HG03439 (cell line): ENCODE results near the gene NFIA.
"Not testable (repeated sequence)": the region's sequence is repeated elsewhere in the genome, so short reads cannot be mapped to it uniquely, and the experiment has no call there.

ENCODE experiments used
- ATAC-seq: cut with Tn5 transposase; IDR thresholded peaks from one replicate; pipeline ENCODE4 v1.9.1; 2021; ENCODE audit warnings: mild to moderate bottlenecking, moderate library complexity; ENCODE audit not compliant: unreplicated experiment

Gene NFIA

GRCh38 chr1:61058483-61059245 lies 23.7 kb upstream of the NFIA start:
- no peak for ATAC-seq

DNA sequence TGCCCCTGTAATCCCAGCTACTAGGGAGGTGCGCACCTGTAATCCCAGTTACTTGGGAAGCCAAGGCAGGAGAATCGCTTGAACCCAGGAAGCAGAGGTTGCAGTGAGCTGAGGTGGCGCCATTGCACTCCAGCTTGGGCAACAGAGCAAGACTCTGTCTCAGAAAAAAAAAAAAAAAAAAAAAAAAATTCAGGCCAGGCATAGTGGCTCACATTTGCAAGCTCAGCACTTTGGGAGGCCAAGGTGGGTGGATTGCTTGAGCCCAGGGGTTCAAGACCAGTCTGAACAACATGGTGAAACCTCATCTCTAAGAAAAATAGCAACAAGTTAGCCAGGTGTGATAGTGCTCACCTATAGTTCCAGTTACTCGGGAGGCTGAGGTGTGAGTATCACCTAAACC lies 20.8 kb upstream of the NFIA start:
- ATAC-seq = not testable (repeated sequence)

DNA sequence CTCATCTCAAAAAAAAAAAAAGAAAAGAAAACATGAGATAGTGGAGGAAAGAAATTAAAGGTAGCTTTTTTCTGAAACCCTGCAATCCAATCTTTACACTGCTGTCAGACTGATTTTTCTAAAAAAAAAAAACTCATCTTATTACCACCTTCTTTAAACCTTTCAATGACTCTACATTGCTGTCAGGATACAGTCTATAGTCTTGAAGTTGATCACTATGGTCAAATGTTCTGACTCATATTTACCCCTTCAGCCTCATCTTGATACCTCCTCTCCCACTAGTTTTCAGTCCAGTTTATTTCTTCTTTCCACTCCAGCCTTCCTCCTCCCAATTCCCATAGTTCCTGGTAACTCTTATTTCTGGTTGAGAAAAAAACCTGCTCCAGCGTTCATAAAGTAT lies 17.7 kb upstream of the NFIA start:
- ATAC-seq = no peak

DNA sequence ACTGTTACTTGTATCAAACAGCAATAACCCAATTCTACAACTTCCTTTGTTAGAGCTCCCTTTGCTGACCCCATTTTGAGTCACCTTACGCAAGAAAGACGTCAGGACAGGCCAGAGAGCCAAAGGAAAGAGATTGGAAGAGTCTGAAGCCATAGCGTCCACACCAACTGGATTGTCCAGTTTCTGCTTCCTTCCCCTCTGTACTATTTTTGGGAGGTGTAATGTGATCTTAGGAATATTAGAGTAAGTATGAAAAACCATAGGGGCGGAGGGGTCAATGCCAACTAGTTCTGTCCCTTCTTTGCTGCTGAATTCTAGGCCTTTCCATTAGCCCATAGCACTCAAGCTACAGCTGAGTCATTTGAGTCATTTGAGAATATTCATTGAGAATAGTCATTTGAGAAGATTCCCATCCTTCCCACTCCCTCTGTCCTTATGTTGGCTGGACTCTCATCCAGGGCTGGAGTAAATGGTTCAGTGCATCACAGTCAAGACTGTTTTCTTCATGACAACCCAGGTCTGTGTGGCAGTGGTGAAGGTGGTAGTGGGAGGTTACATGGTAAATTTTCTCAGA lies 14.8 kb upstream of the NFIA start:
- no peak for ATAC-seq

- no peak for ATAC-seq
These were observed 12.3 kb upstream of the NFIA start for GRCh38 chr1:61070054-61070453.

DNA sequence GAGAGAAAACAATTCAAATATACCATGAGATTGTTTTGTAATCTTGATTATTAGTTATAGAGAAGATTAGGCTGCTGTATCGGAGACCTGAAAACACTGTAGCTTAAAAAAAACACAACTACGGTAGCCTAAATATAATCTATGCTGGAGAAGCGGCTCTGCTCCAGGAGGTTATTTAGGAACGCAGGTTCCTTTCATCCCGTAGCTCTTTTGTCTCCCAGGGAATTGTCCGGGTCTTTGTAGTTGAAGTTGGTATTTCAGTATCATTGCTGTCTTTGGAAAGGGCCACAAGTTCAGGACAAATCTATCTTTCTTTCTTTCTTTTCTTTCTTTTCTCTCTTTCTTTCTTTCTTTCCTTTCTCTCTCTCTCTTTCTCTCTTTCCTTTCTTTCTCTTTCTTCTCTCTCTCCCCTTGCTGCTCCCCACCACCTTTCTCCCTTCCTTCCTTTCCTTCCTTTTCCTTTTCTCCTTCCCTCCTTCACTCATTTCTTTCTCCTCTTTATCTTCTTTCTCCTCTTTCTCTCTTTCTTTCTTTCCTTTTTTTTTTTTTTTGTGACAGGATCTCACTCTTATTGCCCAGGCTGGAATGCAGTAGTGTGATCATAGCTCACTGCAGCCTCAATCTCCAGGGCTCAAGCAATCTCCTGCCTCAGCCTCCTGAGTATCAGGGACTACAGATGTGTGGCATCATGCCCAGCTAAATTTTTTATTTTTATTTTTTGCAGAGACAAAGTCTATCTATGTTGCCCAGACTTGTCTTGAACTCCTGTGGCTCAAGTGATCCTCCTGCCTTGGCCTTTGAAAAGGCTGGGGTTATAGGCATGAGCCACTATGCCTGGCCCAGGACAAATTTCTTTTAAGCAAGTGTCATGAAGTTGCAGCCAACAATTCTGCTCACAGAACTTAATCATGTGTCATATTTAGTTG lies 10.9 kb upstream of the NFIA start:
- no peak for ATAC-seq

- ATAC-seq = no peak
These were observed 8.5 kb upstream of the NFIA start for GRCh38 chr1:61073871-61074270.

- ATAC-seq = not testable (repeated sequence)
These were observed 6.5 kb upstream of the NFIA start for GRCh38 chr1:61075833-61076232.

- peak; percentile 80 for ATAC-seq
These were observed 5.4 kb upstream of the NFIA start for GRCh38 chr1:61076728-61077675.

GRCh38 chr1:61077676-61078541 lies 4.5 kb upstream of the NFIA start:
- peak; percentile 50 for ATAC-seq

DNA sequence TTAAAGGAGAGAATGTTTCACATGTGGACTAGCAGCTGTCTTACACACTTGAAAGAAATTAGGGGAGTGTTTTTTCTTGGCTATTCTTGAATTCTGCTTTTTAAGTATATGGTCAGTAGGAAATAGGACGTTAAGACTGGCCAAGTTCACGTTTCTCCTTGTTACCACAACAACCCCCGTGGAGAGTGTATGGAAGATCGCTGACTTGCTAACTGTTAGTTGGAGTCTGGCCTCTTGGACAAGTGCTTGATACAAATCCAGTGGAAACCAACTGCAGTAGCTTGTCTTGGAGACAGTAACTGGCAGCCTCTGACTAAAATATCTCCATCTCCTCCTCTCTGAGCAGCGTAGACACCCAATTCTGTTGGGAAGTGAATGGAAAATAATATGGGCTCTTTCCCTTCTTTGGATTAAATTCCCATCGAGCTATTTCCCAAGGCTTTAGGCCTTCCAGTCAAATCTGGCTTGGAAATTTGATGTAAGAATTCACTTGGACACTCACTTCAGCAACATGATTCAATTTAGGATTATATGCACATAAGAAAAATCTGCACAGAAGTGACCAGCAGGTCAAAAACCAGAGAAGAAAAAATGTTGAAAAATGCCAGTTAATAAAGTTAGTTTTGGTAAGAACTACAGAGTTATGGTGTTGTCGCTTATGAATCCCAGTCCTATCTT lies 3.6 kb upstream of the NFIA start:
- ATAC-seq = no peak

GRCh38 chr1:61079296-61079897 lies 3.0 kb upstream of the NFIA start:
- ATAC-seq = no peak

DNA sequence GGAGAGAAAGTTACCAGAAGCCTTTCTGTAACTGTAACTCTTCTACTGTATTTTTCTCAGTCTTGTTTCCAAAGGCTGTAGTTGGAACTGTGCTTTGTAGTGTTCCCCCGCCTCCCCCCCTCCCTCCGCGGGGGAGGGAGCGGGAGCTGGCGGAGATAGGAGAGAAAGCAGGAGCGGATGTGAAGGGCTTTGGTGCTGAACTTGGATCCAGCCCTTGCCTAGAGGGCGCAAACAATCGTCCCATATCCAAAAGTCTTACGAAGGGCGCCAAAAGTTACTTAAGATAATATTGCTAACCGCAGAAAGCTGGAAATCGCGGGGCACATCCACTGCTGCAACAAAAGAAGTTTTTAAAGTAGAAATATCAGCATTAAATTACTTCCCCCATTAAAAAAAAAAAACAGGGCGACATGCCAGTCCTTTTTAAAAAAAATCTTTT lies 2.4 kb upstream of the NFIA start:
- no peak for ATAC-seq

DNA sequence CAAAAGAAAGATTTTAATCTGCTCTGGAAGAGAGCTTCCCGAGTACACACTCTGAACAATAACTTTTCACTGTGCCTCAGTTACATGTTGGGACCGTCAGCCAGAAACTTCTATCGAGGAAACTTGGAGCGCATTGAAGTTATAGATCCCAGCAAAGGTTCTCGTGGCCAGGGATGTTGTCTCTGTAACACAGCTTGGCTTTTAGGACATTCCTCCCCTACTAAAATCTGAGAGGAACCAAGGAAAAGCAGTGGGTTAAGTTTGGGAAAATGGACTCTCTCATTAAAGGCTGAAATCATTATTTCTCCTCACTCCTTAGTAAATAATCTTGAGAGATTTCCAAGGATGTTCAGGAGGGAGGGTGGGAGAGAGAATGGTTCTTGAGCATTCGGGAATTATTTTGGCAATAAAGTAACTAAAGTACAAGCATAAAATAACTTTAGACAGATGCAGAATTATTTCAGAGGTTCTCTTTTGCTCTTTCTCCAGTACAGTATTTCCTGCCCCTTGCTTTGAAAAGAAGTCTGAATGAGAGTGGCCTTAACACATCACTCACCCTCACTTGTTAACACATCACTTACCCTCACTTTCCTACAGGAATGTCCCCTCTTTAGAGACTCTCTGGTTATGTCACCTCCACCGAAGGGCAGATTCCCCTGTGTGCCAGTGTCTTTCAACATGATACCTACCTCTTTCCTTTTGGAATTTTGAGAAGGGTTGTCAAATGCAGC lies 1.8 kb upstream of the NFIA start:
- ATAC-seq = no peak

DNA sequence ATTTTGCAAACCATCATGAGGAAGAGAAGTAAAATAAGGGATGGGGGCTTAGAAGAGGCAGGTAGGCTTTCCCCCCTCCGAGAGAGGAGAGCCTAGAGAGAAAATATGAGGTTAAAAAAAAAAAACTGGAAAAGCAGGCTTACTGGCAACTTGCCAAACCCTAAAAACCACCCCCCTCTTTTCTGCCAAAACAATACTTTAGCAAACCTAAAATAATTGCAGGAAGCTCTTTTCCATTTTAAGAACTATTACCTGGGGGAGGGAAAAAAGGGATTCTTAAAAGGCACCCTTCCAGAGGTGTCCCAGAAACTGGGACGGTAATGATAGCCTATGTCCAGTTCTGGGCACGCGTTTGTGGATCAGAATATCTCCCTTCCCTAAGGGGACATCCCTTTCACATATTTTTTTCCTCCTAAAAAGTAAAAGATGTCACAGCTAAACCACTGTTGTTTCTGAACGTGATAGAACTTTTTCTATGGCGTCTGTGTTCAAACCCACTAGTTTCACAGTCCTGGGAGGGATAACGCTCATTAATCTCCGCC lies 1.1 kb upstream of the NFIA start:
- ATAC-seq = no peak

GRCh38 chr1:61081686-61082310 lies 563 bp upstream of the NFIA start:
- no peak for ATAC-seq
